Urothelium cell line (cell line): ENCODE results near the gene ENPP6.
A peak's percentile ranks its signal among the peaks of the same experiment; 100 is the strongest.

Experiments
- DNase-seq: peaks from one replicate; pipeline ENCODE4 v3.0.0; 2011; ENCODE audit warnings: low spot score, mixed read lengths
- FAIRE-seq: peaks from 2 replicates; lab custom pipeline; 2011; peaks lifted over from hg19 to GRCh38; lab: Jason Lieb, UNC

ENPP6 gene

DNA sequence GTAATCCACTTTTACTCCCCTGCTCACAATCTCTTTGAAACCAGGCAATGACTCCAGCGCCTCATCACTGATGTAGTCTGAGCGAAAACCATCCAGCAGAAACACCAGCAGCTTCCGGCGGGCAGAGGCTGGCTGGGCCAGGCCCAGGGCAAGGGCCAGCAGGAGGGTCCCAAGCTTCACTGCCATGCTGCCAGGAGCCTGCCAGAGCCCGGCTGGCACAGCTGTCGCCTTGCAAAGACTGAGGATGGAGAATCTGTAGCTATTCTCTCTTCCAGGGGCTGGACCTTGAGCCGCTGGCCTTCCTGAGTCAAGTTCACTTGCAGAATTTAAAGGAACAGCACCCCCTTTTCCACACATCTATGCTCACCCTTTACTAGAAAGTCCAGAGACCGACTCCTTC lies at the start of gene ENPP6:
ENPP6 (minus strand) TSS at position 240 of the 400 bp plus-strand sequence; CDS start at position 186, 54 bp downstream.
- DNase-seq (no peak), FAIRE-seq (no peak)

DNA sequence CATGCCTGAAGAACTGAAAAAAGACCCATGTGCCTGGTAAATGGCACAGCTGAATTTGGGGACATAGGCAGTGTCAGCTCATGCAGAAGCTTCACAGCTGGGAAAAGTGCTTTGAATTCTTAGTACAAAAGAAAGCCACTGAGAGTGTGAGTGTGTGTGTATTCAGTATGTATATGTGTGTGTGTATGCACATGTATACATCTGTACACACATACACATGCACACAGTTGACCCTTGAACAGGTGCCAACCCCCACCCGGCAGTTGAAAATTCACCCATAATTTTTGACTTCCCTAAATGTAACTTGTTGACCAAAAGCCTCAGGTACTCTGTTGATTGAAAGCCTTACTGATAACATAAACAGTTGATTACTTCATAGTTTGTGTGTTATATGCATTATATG lies 49.5 kb upstream of the ENPP6 start:
- DNase-seq (no peak), FAIRE-seq (no peak)

DNA sequence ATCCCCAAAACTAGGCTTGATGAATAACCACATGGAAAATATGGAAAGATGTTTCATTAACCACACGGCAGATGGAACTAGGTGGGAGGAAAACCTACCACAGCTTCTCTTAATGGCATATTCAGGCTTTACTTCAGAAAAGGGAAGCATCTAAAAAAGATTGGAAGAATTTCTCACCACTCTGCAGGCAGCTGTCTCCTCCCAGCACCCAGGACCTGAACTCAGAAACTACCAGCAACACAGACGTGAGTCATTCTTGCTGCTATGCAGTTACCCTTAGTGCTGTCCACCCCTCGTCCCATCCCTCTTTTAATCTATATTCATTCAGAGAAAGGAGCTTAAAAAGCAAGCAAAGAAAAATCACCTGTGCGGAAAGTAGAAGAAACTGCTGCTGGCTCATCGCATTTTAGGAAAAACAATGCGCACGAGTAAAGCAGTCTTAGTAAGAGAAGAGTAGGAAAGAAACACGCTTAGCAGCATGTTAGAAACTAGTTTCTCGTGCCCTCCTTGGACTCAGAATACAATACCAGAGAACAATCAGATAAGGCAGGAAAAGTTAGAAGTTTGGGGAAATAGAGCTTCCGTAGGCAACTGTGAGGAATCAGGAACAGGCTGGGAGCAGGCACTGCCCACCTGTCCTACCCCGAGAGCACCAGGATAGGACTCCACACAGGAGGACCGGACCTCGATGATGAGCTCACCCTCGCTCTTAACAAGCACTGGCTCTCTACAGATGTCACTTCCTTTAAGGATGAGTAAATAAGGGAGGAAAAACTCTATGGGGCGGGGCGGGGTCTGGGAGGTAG lies 48.1 kb upstream of the ENPP6 start:
- DNase-seq: peak; percentile 70
- FAIRE-seq: no peak

DNA sequence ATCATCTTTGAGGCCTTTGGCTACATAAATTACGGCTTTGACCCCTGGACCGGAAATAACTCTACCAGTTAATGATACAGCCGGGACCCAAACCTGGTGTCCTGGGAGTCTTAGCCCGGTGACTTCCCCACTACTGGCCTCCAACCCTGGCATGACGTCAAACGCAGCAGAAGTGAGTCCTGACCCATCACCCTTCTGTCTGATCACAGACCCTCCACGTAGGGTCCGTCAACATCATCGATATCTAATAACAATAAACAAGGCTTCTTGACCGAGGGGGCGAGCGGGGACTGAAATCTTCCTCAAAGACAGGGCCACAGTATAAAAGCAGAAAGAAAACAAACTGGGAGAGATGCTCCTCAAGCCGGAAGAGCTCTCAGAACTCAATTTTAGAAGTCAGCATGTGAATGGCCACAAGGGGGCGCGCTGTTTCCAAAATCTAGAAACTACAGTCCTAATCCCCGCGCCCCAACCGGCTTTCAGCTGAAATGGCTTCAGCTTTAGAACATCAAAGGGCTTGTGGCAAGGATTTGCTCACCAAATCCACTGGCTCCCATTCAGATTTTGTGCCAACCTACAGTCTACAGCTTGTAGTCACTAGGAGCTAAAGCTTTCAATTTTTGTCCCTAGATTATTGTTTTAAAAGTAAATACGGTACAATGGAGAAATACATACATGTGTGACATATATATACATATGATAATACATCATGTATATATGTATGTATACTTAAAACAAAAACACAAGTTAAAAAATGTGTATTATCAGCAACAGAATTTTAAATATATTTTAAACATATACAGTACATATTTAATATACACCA lies 46.4 kb upstream of the ENPP6 start:
- FAIRE-seq (no peak), DNase-seq (peak; percentile 78)

DNA sequence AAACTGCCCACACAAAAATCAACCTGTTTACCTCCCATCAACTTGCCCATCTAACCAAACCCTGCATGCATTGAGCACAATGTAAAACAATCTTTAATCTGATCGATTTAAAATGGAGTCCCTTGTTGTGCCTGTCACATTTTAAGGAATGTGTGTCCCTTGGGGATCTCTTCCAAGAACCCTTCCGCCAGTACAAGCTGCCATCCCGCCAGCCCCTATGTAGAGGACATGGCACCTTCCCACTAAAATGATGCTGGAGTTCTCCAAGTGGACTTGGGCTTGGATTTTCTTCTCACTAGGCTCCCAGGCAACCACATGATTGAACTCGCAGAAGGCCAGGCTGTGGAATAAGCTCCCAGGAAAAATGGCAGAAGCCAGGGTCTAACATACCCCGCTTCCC lies 45.8 kb upstream of the ENPP6 start:
- FAIRE-seq (no peak), DNase-seq (no peak)

DNA sequence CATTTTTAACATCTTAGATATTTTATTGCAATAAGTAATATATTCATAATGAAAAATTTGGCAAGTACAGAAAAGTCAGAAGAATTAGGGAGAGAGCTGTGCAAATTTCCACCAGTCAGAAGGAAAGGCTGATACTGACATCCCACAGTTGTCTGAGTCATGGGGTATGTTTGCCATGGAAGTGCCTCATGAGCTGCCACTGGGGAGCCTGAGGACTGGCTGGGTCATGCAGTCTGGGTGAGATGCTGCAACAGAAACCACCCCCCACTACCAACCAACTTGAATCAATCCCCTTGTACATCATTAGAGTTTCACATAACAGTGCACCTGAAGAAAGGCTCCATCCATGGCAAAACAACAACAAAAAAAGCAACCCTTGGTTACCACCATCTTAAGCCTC lies 45.2 kb upstream of the ENPP6 start:
- DNase-seq (no peak), FAIRE-seq (no peak)

DNA sequence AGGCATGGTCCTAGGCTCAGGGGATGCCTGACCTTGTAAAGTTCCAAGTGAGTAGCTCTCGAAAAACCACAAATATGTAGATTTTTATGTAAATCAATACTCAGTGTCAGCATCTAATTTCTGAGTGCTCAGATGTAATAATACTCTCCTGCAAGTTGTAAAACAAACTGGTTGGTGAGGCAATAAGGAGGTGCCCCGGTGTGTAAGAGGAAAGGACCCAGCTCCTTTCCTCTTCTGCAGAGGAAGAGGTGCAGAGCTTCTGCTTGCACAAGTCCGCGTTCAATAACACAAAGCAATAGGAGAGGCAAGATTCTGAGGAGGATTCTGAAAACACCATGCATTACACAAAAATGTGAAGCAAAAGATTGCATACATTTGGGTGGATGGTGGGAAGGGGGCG lies 43.6 kb upstream of the ENPP6 start:
- FAIRE-seq (no peak), DNase-seq (no peak)

DNA sequence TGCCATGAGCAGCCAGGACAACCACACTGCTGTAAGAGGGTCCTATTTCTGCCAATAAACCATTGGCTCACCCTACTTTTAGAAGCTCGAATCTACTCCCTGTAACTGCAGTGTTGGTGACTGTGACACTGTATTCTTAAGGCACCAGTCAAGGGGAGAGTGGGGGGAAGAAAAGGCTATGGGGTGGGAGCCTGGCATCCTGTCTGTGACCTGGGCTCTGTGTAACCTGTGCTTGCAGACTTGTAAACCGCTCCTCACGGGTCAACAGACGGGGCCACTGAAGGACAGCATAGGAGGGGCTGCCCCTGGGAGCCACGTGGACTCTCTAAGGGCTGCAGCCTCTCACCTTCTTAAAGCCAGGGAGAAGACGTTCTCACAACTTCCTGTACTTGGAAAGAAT lies 42.2 kb upstream of the ENPP6 start:
- DNase-seq (no peak), FAIRE-seq (no peak)

DNA sequence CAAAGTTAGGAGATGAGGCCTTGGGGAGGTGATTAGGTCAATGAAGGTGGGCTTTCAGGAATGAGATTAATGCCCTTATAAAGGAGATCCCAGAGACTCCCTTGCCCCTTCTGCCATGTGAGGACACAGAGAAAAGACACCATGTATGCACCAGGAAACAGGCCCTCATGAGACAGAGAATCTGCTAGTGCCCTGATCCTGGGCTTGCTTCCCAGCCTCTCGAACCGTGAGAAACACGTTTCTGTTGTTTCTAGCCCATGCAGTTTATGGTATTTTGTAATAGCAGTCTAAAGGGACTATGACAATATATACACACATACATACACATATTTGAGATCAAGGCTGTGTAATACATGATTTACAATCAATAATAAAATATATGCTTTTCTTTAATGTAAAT lies 41.4 kb upstream of the ENPP6 start:
- DNase-seq (no peak), FAIRE-seq (no peak)

DNA sequence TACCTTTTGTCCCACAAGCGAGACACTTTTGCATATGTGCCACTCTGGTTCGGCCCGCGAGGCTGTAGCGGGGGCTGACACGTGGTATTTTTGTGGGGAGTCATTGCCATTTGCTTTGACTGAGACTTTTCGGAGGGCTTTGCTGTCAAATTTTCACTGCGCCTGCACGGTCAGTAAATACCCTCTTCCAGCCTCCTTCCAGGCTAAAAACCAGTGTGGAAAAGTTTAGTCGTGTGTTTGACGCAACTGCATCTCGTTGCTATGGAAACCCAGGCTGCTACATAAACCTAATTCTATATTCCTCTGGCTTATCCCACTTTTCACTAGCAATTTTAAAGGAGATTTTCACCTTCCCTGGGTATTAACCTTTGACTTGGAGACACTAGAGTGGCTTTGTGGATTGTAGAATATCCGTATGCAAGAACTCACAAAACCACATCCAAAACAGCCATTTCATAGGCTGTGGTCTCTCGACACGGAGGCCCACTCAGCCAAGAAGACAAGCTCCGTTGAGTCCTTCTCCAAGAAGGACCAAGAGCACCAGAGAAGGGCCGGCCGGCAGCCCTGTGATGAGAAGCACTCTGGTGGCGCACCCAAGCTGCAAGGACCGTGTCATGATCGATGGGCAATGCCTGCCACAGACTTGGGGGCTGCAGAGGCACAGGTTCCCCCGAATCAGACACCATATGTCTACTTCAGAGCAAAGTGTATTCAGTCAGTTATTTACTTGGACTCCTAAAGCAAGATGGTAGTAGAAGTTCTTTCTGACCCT lies 38.4 kb upstream of the ENPP6 start:
- DNase-seq (no peak), FAIRE-seq (no peak)

DNA sequence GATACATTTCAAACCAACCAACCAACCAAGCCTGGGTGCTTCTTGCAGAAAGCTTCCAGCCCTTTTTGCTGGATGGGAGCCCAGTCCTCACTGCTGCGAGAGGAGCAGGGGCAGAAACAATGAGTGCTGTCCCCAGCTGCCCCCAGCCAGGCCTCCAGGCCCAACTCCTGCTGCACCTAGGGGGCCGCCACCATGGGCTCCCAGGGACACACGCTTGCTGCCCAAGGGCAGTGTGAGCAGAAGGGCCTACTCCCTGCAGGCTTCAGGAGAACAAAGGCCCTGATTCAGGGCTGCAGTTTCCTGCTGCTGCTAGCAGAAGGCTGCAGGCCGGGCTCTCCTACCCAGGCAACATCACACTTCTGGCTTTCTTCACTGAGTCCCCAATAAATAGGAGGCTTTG lies 37.7 kb upstream of the ENPP6 start:
- FAIRE-seq (no peak), DNase-seq (no peak)

DNA sequence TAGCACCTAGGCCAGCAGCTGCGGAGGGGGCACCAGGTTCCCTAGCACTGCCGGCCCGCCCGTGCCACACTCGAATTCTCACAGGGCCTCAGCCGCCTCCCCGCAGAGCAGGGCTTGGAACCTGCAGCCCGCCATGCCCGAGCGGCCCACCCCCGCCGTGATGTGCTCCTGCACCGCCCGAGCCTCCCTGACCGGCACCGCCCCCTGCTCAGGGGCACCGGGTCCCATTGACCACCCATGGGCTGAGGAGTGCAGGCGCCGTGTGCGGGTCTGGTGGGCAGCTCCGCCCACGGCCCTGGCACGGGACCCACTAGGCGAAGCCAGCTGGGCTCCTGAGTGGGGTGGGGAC lies 35.4 kb upstream of the ENPP6 start:
- FAIRE-seq (no peak), DNase-seq (no peak)

DNA sequence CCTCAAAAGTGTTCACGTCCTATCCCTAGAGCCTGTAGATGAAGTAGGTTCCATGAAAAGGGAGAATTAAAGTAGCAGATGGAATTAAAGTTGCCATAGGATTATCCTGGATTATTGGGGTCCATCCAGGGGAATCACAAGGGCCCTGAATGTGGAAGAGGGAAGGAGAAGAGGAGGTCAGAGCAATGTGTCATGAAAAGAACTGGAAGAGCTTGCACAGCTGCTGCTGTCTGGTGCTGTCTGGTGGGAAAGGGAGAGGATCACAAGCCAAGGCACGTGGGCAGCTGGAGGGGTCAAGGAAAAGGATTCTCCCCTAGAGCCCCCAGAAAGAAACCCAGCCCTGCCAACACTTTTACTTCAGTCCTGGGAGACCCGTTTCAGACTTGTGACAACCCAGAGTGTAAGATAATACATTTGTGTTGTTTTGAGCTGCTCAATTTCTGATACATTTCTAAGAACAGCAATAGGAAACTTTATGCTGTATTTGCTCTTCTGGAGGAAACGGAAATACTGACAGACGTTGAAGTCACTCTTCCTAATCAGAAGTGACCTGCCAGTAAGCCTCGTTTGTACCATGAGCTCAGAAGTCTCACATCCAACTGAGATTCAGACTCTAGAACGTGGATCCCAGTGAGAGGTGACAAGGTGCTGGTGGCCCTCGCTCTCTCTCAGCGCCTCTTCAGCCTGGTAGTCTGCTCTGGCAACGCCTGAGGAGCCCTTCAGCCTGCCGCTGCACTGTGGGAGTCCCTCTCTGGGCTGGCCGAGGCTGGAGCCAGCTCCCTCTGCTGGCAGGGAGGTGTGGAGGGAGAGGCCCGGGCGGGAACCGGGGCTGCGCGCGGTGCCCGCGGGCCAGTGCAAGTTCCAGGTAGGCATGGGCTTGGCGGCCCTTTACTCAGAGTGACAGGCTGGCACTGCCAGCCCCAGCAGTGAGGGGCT lies 34.7 kb upstream of the ENPP6 start:
- FAIRE-seq (no peak), DNase-seq (no peak)

DNA sequence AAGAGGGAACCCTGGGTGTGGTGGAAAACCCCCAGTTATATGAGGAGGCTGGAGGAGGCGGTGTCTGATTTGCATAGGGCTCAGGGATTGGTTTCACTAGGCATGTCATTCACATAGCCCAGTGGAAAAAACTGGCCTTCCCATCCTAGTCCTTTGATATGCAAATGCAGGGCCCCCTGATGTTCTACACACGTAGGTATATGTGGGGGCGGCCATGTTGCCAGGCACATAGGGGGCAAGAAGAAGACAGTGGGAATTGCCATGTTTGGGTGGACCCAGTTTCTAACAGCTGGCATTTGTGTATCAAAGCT lies 34.0 kb upstream of the ENPP6 start:
- no peak for FAIRE-seq
- no peak for DNase-seq

DNA sequence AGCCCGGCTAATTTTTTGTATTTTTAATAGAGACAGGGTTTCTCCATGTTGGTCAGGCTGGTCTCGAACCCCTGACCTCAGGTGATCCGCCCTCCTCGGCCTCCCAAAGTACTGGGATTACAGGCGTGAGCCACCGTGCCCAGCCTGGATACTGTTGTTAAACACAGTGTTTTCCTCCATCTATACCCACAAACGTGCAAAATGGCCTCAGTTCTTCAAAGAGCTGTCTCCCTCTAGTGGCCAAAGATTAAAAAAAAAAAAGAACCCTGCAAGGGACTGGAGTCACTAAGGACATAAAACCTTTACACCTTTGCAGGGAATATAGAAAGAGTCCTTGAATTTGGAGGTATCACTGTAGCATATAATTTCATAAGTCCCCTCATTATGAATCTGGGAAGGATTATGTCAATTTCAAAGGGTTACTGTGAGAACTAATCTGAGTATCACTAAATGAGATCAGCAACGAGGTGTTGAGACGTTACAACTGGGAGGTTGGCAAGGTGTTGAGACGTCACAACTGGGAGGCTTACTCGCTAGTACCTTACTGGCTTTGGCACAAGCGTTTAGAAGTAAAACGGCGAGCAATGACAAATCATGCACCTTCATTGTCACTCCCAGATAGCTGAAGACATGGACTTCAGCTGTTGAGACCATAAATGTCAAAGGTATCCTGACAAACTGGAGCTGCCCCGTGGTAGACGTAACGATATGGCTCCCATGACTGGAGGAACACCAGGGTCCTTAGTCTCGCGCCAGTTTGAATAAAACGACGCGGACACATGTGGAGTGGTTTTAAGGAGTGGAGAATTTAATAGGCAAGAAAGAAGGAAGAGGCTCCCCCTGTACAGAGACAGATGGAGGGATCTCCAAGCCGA lies 33.4 kb upstream of the ENPP6 start:
- FAIRE-seq: no peak
- peak; percentile 42 for DNase-seq

DNA sequence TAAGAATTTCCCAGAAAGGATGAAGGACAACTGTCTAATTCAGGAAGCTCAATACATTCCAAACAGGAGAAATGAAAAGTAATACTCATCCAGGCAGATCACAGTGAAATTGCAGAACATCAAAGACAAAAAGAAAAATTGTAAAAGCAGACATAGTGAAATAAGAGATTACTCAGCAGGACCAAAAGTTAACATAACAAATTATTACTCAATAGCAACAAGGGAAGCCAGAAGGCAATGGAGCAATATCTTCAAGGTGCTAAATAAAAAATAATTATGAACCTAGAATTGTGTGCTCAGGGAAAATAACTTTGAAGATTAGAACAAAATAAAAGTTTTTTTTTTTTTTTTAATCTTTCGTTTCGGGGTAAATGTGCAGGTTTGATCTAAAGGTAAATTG lies 30.5 kb upstream of the ENPP6 start:
- DNase-seq: no peak
- no peak for FAIRE-seq

DNA sequence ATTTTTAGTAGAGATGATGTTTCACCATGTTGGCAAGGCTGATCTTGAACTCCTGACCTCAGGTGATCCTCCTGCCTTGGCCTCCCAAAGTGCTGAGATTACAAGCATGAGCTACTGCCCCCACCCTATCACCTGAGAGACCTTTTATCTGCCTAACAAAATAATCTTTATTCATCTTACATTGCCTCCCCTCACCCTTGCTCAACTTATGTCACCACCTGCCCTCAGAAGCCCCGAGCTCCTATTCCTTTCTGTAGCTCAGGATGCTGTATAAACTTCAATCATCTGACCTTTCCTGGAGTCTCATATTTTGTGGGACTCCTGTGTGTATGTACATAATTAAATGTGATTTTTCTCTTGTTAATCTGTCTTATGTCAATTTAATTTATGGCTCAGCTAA lies 29.7 kb upstream of the ENPP6 start:
- no peak for DNase-seq
- FAIRE-seq: no peak

DNA sequence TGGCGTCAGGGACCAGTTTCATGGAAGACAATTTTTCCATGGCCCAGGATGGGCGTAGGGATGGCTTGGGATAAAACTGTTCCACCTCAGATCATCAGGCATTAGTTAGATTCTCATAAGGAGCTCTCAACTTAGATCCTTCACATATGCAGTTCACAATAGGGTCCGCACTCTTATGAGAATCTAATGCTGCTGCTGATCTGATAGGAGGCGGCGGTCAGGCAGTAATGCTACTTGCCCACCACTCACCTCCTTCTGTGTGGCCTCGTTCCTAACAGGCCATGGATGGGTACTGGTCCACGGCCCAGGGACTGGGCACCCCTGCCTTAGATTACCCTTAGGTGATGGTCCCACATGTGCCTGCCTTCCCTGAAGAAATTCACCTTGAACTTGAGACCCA lies 28.8 kb upstream of the ENPP6 start:
- FAIRE-seq (no peak), DNase-seq (no peak)

DNA sequence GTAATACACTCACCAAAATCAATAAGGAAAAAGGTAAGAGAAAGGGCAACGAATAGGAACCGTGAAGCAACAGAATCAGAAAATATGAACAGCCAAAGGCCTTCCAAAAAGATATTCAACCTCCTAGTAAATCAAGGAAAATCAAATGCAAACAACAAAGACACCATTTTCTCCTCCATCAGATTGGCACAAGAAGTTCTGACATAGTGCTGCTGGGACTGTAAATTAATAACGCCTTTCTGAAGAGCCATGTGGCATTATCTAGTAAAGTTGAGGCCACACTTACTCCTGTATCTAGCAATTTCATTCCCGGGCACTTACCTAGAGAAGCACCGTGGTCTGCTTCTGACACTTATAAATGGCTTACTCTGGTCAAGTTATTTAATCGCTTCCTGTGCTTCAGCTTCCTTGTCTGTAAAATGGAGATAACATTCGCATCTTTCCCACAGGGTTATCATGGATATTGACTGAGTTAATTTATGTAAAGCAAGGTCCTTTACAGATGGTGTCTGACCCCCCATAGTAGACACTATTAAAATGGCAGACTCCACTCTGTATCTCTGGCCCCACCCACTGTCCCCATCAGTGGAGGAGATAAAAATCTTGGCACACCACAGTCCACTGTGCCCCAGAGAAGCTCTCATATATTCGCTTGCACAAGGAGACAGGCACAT lies 20.5 kb upstream of the ENPP6 start:
- DNase-seq (no peak), FAIRE-seq (no peak)
